ENCODE data around the gene GARS1.
"Not testable (repeated sequence)": the region's sequence is repeated elsewhere in the genome, so short reads cannot be mapped to it uniquely, and the experiment has no call there.

Gene GARS1

GRCh38 chr7:30633223-30633622 is 38.5 kb downstream of the GARS1 start:
- no peak for DNase-seq

- no peak for DNase-seq
These were observed 39.5 kb downstream of the GARS1 start for GRCh38 chr7:30634193-30634626.

DNA sequence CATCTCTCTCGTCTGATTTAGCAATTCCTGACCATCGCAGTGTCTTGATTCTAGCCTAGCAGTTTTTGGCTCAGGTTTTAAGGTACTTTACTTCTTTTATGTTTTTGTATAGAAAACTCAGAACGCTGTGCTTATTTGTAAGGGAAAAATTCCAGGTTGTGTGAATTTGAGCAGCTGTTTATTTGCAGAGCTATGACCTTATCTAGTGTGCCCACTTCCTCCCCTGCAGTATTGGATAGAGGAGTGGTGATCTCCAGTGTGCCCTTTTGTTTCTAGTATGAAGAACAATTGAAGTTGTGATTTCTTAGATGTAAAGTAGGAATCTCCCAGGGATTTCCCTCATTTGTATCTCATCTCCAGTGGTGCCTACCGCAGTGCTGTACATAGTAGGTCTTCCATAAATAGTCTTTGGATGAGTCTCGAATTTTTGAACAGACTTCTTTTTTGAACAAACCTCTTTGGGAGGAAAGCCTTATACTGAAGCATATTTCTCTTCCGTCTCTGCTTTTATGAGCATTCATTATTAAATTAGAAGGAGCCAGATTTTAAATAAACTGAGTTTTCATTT is 40.0 kb downstream of the GARS1 start:
- DNase-seq, result no peak

- no peak for DNase-seq
These were observed 41.1 kb downstream of the GARS1 start for GRCh38 chr7:30635798-30636197.

GRCh38 chr7:30642322-30642721 is 47.6 kb downstream of the GARS1 start:
- not testable (repeated sequence) for DNase-seq

DNA sequence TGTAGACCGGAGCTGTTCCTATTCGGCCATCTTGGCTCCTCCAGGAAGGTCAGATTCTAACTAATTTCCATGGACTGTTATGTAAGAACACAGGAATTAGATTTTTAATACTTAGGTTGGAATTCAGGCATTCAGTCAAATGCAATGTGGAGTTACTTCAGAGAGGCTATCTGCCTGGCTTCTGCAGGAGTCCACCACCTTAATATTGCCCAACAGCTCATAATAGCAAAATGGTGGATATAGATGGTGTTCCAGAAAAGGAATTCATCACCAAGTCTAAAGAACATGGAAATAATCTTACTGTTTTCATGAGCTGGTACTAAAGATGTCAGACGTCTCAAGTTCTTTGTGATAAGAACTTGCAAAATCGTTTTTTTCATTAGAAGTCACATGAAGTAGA is 48.1 kb downstream of the GARS1 start:
- DNase-seq, result no peak

- no peak for DNase-seq
These were observed 49.7 kb downstream of the GARS1 start for GRCh38 chr7:30644286-30644955.

GRCh38 chr7:30645661-30646060 is 51.0 kb downstream of the GARS1 start:
- DNase-seq, result no peak

GRCh38 chr7:30646154-30646553 is 51.5 kb downstream of the GARS1 start:
- no peak for DNase-seq

DNA sequence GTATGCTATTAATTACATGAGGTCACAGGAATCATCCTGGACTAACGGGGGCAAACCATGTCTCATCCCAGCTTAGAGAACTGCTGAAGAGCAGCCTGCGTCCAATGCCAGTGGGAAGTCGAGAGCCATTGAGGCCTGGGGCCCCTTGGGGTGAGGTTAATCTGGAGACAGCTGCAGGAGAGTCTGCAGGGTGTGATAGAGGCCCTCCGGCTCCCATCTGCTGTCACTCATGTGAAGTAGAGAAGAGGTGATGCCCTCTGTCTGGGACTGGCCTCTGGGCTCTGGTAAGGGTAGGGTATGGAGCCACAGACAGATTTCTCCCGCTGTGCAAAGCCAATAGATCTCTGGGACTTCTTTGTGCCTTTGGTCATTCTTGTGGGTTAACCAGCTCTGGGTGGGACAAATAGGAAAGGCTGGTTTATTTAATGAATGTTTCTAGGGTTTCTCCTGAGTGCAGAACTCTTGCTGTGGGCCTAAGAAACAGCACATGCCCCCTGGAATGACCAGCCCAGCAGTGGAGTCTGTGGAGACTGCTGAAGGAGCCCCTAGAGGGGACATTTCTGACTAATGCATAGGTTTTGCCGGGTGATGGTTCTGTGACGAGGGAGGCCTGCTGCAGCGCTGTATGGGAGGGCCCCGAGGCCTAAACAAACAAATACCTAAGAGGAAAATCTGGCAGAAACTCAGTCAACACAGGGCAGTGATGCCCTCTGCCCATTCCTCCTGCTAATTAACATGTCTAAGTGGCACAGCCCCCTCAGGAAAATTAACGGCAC is 53.1 kb downstream of the GARS1 start:
- DNase-seq, result no peak

DNA sequence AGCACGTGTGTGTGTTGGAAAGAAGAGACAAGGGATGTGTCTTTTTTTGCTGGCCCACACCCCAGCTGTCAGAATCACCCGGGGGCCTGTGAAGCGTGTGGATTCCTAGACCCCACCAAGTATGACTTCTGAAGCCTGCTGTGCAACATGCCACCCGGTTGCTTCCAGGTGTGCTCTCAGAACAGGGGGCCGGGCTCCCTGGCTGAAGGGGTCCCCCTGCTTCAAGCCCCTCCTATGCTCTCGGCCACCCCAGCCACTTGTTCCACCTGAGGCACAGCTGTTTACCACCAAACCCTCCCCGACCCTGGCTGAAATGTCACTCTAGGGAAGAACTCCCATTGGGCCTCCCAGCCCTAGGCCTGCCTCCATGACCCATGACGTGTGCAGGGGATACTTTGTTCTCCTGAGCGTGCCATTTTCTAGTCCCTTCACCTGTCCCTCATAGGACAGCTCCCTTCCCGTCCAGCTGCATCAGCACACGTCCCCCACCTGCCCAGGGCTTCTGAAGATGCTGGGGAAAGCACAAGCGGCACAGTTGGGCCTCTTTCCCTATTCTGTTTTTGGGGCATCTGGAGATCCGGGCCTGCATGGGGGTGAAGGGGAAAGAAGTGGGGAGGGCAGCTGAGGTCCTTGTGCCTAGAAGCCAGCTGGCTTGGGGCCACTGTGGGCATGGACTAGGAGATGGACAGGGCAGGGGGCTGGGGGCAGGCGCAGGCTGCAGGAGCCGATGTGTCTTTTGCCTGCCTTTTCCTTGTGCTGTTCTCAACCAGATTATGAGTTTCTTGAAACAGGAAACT is 54.3 kb downstream of the GARS1 start:
- no peak for DNase-seq

- no peak for DNase-seq
These were observed 55.2 kb downstream of the GARS1 start for GRCh38 chr7:30649717-30650420.

DNA sequence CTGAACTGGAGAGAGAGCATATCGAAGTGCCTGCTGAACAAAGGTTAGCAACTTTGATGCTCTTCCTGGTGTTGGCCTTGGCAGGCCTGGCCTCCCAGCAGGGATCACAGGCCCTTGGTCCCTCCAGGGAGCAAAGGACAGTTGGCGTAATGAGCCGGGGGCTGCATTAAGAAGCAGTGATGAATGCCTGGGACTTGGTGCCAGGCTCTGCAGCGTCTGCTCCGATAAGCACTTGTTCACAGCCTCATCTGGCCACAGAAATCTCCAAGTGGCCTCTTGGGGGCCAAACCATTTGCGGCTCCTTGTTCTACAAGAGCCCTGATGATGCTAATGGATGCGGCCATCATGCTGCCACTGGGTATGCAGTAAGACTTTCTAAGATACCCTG is 55.7 kb downstream of the GARS1 start:
- no peak for DNase-seq

- DNase-seq, result no peak
These were observed 57.5 kb downstream of the GARS1 start for GRCh38 chr7:30652132-30652531.

DNA sequence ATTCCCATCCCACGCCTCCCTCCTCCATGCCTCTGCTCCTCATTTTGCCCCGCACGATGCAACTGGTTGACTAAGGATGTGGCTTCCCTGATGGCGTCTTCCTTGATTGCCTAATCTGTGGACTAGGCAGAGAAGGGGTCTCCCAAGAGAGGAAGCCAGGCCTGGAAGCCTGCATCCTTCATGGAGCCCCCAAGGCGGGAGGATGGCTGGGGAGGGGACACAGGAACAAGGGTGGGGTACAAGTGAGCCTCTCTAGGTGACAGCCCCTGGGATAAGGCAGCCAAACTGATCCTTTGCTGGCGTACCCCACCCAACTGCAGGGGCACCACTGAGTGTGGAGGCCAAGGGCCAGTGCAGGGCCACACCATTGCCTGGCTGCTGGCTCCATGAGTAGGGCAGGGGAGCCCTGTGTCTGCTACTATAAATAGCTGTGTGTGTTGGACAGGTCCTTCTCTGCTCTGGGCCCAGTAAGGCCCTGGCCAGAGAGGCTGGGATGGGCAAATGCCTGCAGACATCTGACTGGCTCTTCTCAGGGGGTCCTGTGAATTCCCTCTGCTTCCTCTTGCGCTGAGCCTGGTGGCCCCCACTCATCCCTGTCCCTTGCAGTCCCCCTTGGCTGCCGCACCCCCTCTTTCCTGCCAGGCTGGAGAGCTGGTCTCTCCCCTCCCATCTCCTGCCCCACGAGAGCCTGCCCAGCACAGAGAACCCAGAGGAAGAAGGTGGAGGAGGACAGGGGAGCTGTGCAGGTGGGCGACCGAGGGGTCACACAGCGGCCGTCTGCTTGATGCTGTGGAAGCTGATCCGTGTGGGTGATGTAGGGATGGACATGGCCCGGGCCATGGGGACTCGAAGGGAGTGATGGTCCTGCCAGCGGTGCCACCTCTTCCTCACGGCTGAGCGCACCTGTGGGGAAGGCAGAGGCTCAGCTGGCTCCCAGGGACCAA is 58.3 kb downstream of the GARS1 start:
- no peak for DNase-seq

DNA sequence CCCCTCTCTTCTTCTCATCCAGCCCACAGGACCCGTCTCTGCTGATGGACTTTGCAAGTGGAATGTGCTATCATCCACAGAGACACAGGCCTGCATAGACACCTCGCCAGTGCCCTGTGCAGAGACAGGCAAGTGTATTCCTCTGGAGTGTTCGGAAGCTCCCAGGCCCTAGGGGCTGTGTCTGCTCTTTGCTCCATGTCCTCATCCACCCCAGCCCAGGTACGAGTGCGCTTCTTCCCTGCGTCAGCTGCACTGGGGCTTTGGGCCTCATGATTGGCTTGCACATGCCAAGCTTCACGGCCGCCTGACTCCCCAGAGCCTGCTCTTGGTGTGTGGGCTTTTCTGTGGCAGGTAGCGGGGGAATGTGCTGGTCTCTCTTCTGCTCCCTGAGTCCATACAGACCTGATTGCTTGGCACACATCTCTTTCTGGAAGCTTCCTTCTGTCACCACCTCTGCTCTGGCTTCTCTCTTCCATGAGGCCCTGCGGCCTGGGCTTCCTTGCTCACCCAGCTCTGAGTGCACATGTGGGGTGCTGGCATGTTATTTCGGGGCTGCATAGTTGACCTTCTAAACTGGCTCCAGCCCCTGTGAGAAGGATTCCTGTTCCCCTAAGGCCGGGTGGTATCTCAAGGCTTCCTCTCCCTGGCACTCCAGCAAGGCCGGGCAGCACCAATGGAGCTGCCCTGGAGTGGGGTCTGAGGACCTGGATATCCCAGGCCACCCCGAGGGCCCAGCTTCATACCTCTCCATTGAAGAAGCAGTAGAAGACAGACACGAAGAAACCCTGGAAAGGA is 59.8 kb downstream of the GARS1 start:
- no peak for DNase-seq

GRCh38 chr7:30655096-30655970 is 60.7 kb downstream of the GARS1 start:
- no peak for DNase-seq

- no peak for DNase-seq
These were observed 61.6 kb downstream of the GARS1 start for GRCh38 chr7:30656006-30656957.
